Nephron progenitor cell (in vitro differentiated cells): ENCODE data around the gene TOM1L1.

Experiments used
- DNase-seq: peaks from one replicate; pipeline ENCODE4 v3.0.0; 2021
- H3K27ac Mint-ChIP-seq: 2 replicates; pipeline ENCODE4 v1.8.0; 2021; ENCODE audit warnings: mild to moderate bottlenecking, moderate library complexity, mixed read lengths
- H3K27me3 Mint-ChIP-seq: 2 replicates; pipeline ENCODE4 v1.8.0; 2021; ENCODE audit warnings: mild to moderate bottlenecking, low read depth, mixed read lengths; ENCODE audit not compliant: poor library complexity
- H3K36me3 Mint-ChIP-seq: 2 replicates; pipeline ENCODE4 v1.8.0; 2021; ENCODE audit warnings: low read depth, mixed read lengths
- H3K4me1 Mint-ChIP-seq: 2 replicates; pipeline ENCODE4 v1.8.0; 2021; ENCODE audit warnings: mixed read lengths
- H3K4me3 Mint-ChIP-seq: 2 replicates; pipeline ENCODE4 v1.8.0; 2021; ENCODE audit warnings: mild to moderate bottlenecking, moderate library complexity, mixed read lengths
- H3K9me3 Mint-ChIP-seq: 2 replicates; pipeline ENCODE4 v1.8.0; 2021; ENCODE audit warnings: mild to moderate bottlenecking, moderate library complexity, mixed read lengths
- CTCF ChIP-seq: fragments of 200-600 bp; sonication (generic); IDR thresholded peaks from 2 replicates; pipeline ENCODE4 v1.5.0; 2021; ENCODE audit warnings: antibody characterized with exemption

TOM1L1 gene

GRCh38 chr17:54976316-54976715 is 75.7 kb downstream of the TOM1L1 start:
- H3K36me3 Mint-ChIP-seq, result peaks cover 85% of the 10 kb centered on the region

GRCh38 chr17:54977744-54978143 is 77.1 kb downstream of the TOM1L1 start:
- Mint-ChIP-seq H3K27me3 (no peaks in the 10 kb centered on the region), H3K36me3 (peaks cover 83% of the 10 kb centered on the region), H3K4me1 (no peaks in the 10 kb centered on the region), H3K9me3 (peaks cover 74% of the 10 kb centered on the region), H3K4me3 (no peak overlapping the region), H3K27ac (no peak overlapping the region)
- no peak for TF ChIP-seq CTCF
- no peak for DNase-seq

More at GRCh38 chr17:54976316-54976715, 75.7 kb downstream of the TOM1L1 start:
- no peak for TF ChIP-seq CTCF
- Mint-ChIP-seq H3K4me3 (no peak overlapping the region), H3K27ac (no peak overlapping the region), H3K9me3 (peaks cover 68% of the 10 kb centered on the region), H3K4me1 (peaks cover 2% of the 10 kb centered on the region), H3K27me3 (no peaks in the 10 kb centered on the region)
- no peak for DNase-seq

- H3K9me3 Mint-ChIP-seq, result peaks cover 65% of the 10 kb centered on the region
- DNase-seq, result no peak
- no peaks in the 10 kb centered on the region for H3K27me3 Mint-ChIP-seq
- H3K4me3 Mint-ChIP-seq, result no peak overlapping the region
- H3K4me1 Mint-ChIP-seq, result no peaks in the 10 kb centered on the region
- H3K27ac Mint-ChIP-seq, result no peak overlapping the region
- H3K36me3 Mint-ChIP-seq, result peaks cover 74% of the 10 kb centered on the region
- TF ChIP-seq CTCF, result no peak
Measured at GRCh38 chr17:54979657-54980056, 79.0 kb downstream of the TOM1L1 start.

- Mint-ChIP-seq H3K36me3 (peaks cover 71% of the 10 kb centered on the region), H3K4me1 (no peaks in the 10 kb centered on the region), H3K27me3 (no peaks in the 10 kb centered on the region), H3K27ac (no peak overlapping the region), H3K9me3 (peaks cover 59% of the 10 kb centered on the region), H3K4me3 (no peak overlapping the region)
- TF ChIP-seq CTCF, result no peak
- no peak for DNase-seq
Measured at GRCh38 chr17:54980375-54980774, 79.7 kb downstream of the TOM1L1 start.

- DNase-seq, result no peak
- Mint-ChIP-seq H3K9me3 (peaks cover 40% of the 10 kb centered on the region), H3K4me1 (no peaks in the 10 kb centered on the region), H3K27ac (no peak overlapping the region), H3K4me3 (no peak overlapping the region), H3K36me3 (peaks cover 51% of the 10 kb centered on the region), H3K27me3 (no peaks in the 10 kb centered on the region)
- TF ChIP-seq CTCF, result no peak
Measured at GRCh38 chr17:54982399-54982798, 81.7 kb downstream of the TOM1L1 start.

GRCh38 chr17:54983260-54983659 is 82.6 kb downstream of the TOM1L1 start:
- Mint-ChIP-seq H3K36me3 (peaks cover 42% of the 10 kb centered on the region), H3K27ac (no peak overlapping the region), H3K27me3 (no peaks in the 10 kb centered on the region), H3K4me1 (no peaks in the 10 kb centered on the region), H3K4me3 (no peak overlapping the region), H3K9me3 (peaks cover 32% of the 10 kb centered on the region)
- no peak for TF ChIP-seq CTCF
- no peak for DNase-seq
